HepG2 (cell line): ENCODE measurements around the gene DENND5B. TPM values are rescaled to one million over a fixed set of nuclear protein-coding genes. Genes with fewer than 3 reads are reported as not detected.
A peak's percentile ranks its signal among the peaks of the same experiment; 100 is the strongest.

Experiments
- BRCA1 ChIP-seq: sonication (generic); formaldehyde crosslinking; IDR thresholded peaks from 2 replicates; pipeline ENCODE4 v1.4.0; 2020; ENCODE audit warnings: missing genetic modification reagents
- HMGXB4 ChIP-seq, 2 experiments: sonication (generic) in 1 of 2; formaldehyde crosslinking in 1 of 2; IDR thresholded peaks; 2 replicates each; pipeline versions ENCODE4 v1.4.0 to v1.6.1; 2018 to 2020; ENCODE audit warnings: missing genetic modification reagents in 2 of 2, borderline replicate concordance in 1 of 2, low read depth in 1 of 2, mild to moderate bottlenecking in 1 of 2, missing biosample characterization in 1 of 2
- HNF4A ChIP-seq: sonication (generic); formaldehyde crosslinking; IDR thresholded peaks from 2 replicates; pipeline ENCODE4 v1.4.0; 2020; ENCODE audit warnings: missing genetic modification reagents
- IRF2 ChIP-seq: IDR thresholded peaks from 2 replicates; pipeline ENCODE4 v1.6.1; 2018; ENCODE audit warnings: missing genetic modification reagents, missing compliant biosample characterization
- JDP2 ChIP-seq: sonication (generic); formaldehyde crosslinking; IDR thresholded peaks from 2 replicates; pipeline ENCODE4 v1.8.1; 2022; ENCODE audit warnings: missing genetic modification reagents, borderline replicate concordance
- KDM5B ChIP-seq: sonication (generic); formaldehyde crosslinking; IDR thresholded peaks from 2 replicates; pipeline ENCODE4 v1.4.0; 2020; ENCODE audit warnings: missing genetic modification reagents, mild to moderate bottlenecking, borderline replicate concordance
- MED1 ChIP-seq: sonication (generic); formaldehyde crosslinking; IDR thresholded peaks from 2 replicates; pipeline ENCODE4 v1.4.0; 2020; ENCODE audit warnings: missing genetic modification reagents
- MTA1 ChIP-seq: sonication (generic); formaldehyde crosslinking; IDR thresholded peaks from 2 replicates; pipeline ENCODE4 v1.4.0; 2020; ENCODE audit warnings: missing genetic modification reagents, mild to moderate bottlenecking, borderline replicate concordance
- MYNN ChIP-seq: sonication (generic); formaldehyde crosslinking; IDR thresholded peaks from 2 replicates; pipeline ENCODE4 v1.4.0; 2020; ENCODE audit warnings: mild to moderate bottlenecking, low read depth, missing genetic modification reagents
- NCOA2 ChIP-seq: sonication (generic); formaldehyde crosslinking; IDR thresholded peaks from 2 replicates; pipeline ENCODE4 v1.8.0; 2022; ENCODE audit warnings: inconsistent platforms
- POGZ ChIP-seq: sonication (generic); formaldehyde crosslinking; IDR thresholded peaks from 2 replicates; pipeline ENCODE4 v1.4.0; 2020; ENCODE audit warnings: mild to moderate bottlenecking, missing genetic modification reagents
- RBM39 ChIP-seq: fragments of 200-400 bp; formaldehyde crosslinking; IDR thresholded peaks from one replicate; pipeline ENCODE4 v1.6.1; 2018; ENCODE audit warnings: antibody characterized with exemption, mild to moderate bottlenecking, low read depth, low read length; ENCODE audit not compliant: poor library complexity, severe bottlenecking
- SALL1 ChIP-seq: sonication (generic); formaldehyde crosslinking; IDR thresholded peaks from 2 replicates; pipeline ENCODE4 v1.8.0; 2022; ENCODE audit warnings: mild to moderate bottlenecking, missing genetic modification reagents
- SCMH1 ChIP-seq: sonication (generic); formaldehyde crosslinking; IDR thresholded peaks from 2 replicates; pipeline ENCODE4 v1.9.0; 2021; ENCODE audit warnings: missing genetic modification reagents, mild to moderate bottlenecking, borderline replicate concordance
- SRSF4 ChIP-seq: fragments of 200-400 bp; formaldehyde crosslinking; IDR thresholded peaks from one replicate; pipeline ENCODE4 v1.6.1; 2018; ENCODE audit warnings: mild to moderate bottlenecking, low read depth, low read length, moderate library complexity; ENCODE audit not compliant: poor library complexity, severe bottlenecking
- SRY ChIP-seq: sonication (generic); formaldehyde crosslinking; IDR thresholded peaks from 2 replicates; pipeline ENCODE4 v1.8.0; 2022; ENCODE audit warnings: mild to moderate bottlenecking, missing genetic modification reagents
- TFDP2 ChIP-seq: sonication (generic); formaldehyde crosslinking; IDR thresholded peaks from 2 replicates; pipeline ENCODE4 v1.4.0; 2020; ENCODE audit warnings: missing genetic modification reagents
- ZFX ChIP-seq: sonication (generic); formaldehyde crosslinking; IDR thresholded peaks from 2 replicates; pipeline ENCODE4 v1.4.0; 2020; ENCODE audit warnings: mild to moderate bottlenecking, low read depth, missing genetic modification reagents, moderate library complexity
- ZMAT3 ChIP-seq: sonication (generic); formaldehyde crosslinking; conservative IDR thresholded peaks from 2 replicates; pipeline ENCODE4 v1.7.0; 2021; ENCODE audit warnings: missing genetic modification reagents
- ZMYM3 ChIP-seq: sonication (generic); formaldehyde crosslinking; IDR thresholded peaks from 2 replicates; pipeline ENCODE4 v1.5.1; 2020; ENCODE audit warnings: mild to moderate bottlenecking, missing genetic modification reagents
- ZNF292 ChIP-seq: sonication (generic); formaldehyde crosslinking; IDR thresholded peaks from 2 replicates; pipeline ENCODE4 v1.8.1; 2022; ENCODE audit warnings: mild to moderate bottlenecking, low read depth, missing genetic modification reagents, borderline replicate concordance
- ZNF709 ChIP-seq: sonication (generic); formaldehyde crosslinking; IDR thresholded peaks from 2 replicates; pipeline ENCODE4 v1.5.0; 2020; ENCODE audit warnings: mild to moderate bottlenecking, missing genetic modification reagents
- polyA plus RNA-seq, 8 experiments: library from polyadenylated mRNA; depleted of rRNA in 3 of 8; stranded (reverse) in 7 of 8; unstranded in 1 of 8; fragments of >200 nt; fragmentation: Illumina TruSeq in 4 of 8; extraction: Trizol in 4 of 8; gene quantifications; 2 replicates each; pipeline versions ENCODE4 v1.2.1 to v1.2.3, GENCODE V29; 2011 to 2016; ENCODE audit warnings: low read depth in 4 of 8, missing spikeins in 1 of 8, mixed read lengths in 1 of 8; ENCODE audit not compliant: insufficient read depth in 1 of 8
- total RNA-seq, 5 experiments: library from RNA; depleted of rRNA; stranded (reverse); fragments of >200 nt; fragmentation: Illumina TruSeq; extraction: Trizol; gene quantifications; 2 replicates each; pipeline ENCODE4 v1.2.3, GENCODE V29; 2016; ENCODE audit warnings: low read depth in 1 of 5
- TF ChIP-seq, protein P1 (sequence below): IDR thresholded peaks from 2 replicates; pipeline ENCODE4 v1.4.0; 2020; ENCODE audit warnings: mild to moderate bottlenecking, missing genetic modification reagents

DENND5B gene
- total and polyA plus RNA-seq, 2 of the 13 experiments (the other 11 are each of a cell fraction or from before 2014, with no cell fraction given): 14.7 to 18.7 TPM

GRCh38 chr12:31362759-31363415 lies 228.0 kb downstream of the DENND5B start (continued):
- TF ChIP-seq TFDP2 (CRISPR knock-in tag) (peak; percentile 28), SRSF4 (no peak), ZNF292 (CRISPR knock-in tag) (peak; percentile 55; the same call in 1 of the 2 replicates), MED1 (CRISPR knock-in tag) (0 out of 2 replicates have a peak, but pooled peaks have one; percentile 22), ZMYM3 (CRISPR knock-in tag) (peak; percentile 31; the same call in 1 of the 2 replicates), KDM5B (peak; percentile 49), BRCA1 (CRISPR knock-in tag) (no peak), SRY (CRISPR knock-in tag) (peak; percentile 68; the same call in 1 of the 2 replicates), MYNN (CRISPR knock-in tag) (no peak), NCOA2 (CRISPR knock-in tag) (no peak), ZNF709 (CRISPR knock-in tag) (peak; percentile 16), SALL1 (CRISPR knock-in tag) (peak; percentile 46), SCMH1 (CRISPR knock-in tag) (no peak), JDP2 (CRISPR knock-in tag) (no peak), MTA1 (CRISPR knock-in tag) (0 out of 2 replicates have a peak, but pooled peaks have one; percentile 18), HNF4A (peak; percentile 20; the same call in 1 of the 2 replicates), ZMAT3 (CRISPR knock-in tag) (peak; percentile 22; the same call in 1 of the 2 replicates), ZFX (CRISPR knock-in tag) (peak; percentile 76), RBM39 (no peak), HMGXB4 (CRISPR knock-in tag; IDR thresholded peaks at IDR 0.05; ENCODE audit: borderline replicate concordance in 1 of 2, low read depth in 1 of 2) (peak in 1 of 2 experiments; percentile 5; a peak in 2 of 4 replicates), IRF2 (CRISPR knock-in tag) (0 out of 2 replicates have a peak, but pooled peaks have one; percentile 0), POGZ (peak; percentile 8; the same call in 1 of the 2 replicates)
- TF ChIP-seq, protein P1, sequence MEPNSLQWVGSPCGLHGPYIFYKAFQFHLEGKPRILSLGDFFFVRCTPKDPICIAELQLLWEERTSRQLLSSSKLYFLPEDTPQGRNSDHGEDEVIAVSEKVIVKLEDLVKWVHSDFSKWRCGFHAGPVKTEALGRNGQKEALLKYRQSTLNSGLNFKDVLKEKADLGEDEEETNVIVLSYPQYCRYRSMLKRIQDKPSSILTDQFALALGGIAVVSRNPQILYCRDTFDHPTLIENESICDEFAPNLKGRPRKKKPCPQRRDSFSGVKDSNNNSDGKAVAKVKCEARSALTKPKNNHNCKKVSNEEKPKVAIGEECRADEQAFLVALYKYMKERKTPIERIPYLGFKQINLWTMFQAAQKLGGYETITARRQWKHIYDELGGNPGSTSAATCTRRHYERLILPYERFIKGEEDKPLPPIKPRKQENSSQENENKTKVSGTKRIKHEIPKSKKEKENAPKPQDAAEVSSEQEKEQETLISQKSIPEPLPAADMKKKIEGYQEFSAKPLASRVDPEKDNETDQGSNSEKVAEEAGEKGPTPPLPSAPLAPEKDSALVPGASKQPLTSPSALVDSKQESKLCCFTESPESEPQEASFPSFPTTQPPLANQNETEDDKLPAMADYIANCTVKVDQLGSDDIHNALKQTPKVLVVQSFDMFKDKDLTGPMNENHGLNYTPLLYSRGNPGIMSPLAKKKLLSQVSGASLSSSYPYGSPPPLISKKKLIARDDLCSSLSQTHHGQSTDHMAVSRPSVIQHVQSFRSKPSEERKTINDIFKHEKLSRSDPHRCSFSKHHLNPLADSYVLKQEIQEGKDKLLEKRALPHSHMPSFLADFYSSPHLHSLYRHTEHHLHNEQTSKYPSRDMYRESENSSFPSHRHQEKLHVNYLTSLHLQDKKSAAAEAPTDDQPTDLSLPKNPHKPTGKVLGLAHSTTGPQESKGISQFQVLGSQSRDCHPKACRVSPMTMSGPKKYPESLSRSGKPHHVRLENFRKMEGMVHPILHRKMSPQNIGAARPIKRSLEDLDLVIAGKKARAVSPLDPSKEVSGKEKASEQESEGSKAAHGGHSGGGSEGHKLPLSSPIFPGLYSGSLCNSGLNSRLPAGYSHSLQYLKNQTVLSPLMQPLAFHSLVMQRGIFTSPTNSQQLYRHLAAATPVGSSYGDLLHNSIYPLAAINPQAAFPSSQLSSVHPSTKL (CRISPR knock-in tag): 0 out of 2 replicates have a peak, but pooled peaks have one; percentile 4
